Stomach (tissue), 9 donors: ENCODE measurements around the gene SNRNP48. TPM values are rescaled to one million over a fixed set of nuclear protein-coding genes. Genes with fewer than 3 reads are reported as not detected.

Source experiments
- DNase-seq, 2 donors: peaks; one replicate each; pipeline versions ENCODE4 v3.0.0 to v3.0.0-alpha.2; 2013 to 2019
- H3K27ac ChIP-seq, 5 donors: fragments of 200-600 bp in 4 of 5; sonication (generic) in 4 of 5; one replicate each; pipeline ENCODE4 v1.5.1; 2013 to 2019; ENCODE audit warnings: mild to moderate bottlenecking in 1 of 5, moderate library complexity in 1 of 5
- H3K27me3 ChIP-seq, 3 donors: fragments of 200-600 bp; sonication (generic); one replicate each; pipeline ENCODE4 v1.5.1; 2017 to 2019; ENCODE audit warnings: mixed run types in 1 of 3
- H3K36me3 ChIP-seq, 4 donors: fragments of 200-600 bp; sonication (generic); 1 replicate in 3 of 4; 2 replicates in 1 of 4; pipeline ENCODE4 v1.5.1; 2016 to 2019
- H3K4me1 ChIP-seq, 4 donors: fragments of 200-600 bp; sonication (generic); one replicate each; pipeline ENCODE4 v1.5.1; 2016 to 2019
- H3K4me3 ChIP-seq, 4 donors: fragments of 200-600 bp; sonication (generic) in 3 of 4; one replicate each; pipeline ENCODE4 v1.5.1; 2016 to 2019; ENCODE audit warnings: mild to moderate bottlenecking in 1 of 4
- H3K9me3 ChIP-seq, 4 donors: fragments of 200-600 bp; sonication (generic); one replicate each; pipeline ENCODE4 v1.5.1; 2016 to 2019
- EP300 ChIP-seq: sonication (generic); formaldehyde crosslinking; IDR thresholded peaks from one replicate; pipeline ENCODE4 v1.6.1; 2017; ENCODE audit warnings: antibody characterized with exemption
- POLR2A ChIP-seq, 4 donors: fragments of 450-650 bp; IDR thresholded peaks; one replicate each; pipeline ENCODE4 v1.6.1; 2016; ENCODE audit warnings: antibody characterized with exemption in 4 of 4, control low read depth in 2 of 4, mild to moderate bottlenecking in 1 of 4, moderate library complexity in 1 of 4
- POLR2AphosphoS5 ChIP-seq, 3 donors: sonication (generic); formaldehyde crosslinking; IDR thresholded peaks; one replicate each; pipeline ENCODE4 v1.6.1; 2016; ENCODE audit warnings: antibody characterized with exemption in 3 of 3
- WGBS, 5 donors: extraction: QIAGEN DNeasy Blood & Tissue Kit in 3 of 5; methylation state at CpG; one replicate each; pipeline versions ENCODE4 v1.1.5 to v1.1.7; 2013 to 2018; 5-methylcytosine and 5-hydroxymethylcytosine counted together
- intact Hi-C: fragments of 100-400 bp; cut with DNase I; formaldehyde crosslinking; loops from one replicate; pipeline ENCODE4 v1.15.1; 2023; ENCODE audit warnings: low total_unique reads
- polyA plus RNA-seq, 3 donors: library from polyadenylated mRNA; stranded (reverse); fragments of 200-250 nt; gene quantifications; one replicate each; pipeline ENCODE4 v1.2.3, GENCODE V29; 2013
- total RNA-seq, 5 donors: library from RNA; depleted of rRNA; stranded (reverse); fragments of >200 nt; gene quantifications; one replicate each; pipeline versions ENCODE4 v1.1.0 to v1.2.3, GENCODE V29; 2014 to 2016
- TF ChIP-seq, protein P1 (sequence below), 7 experiments: fragments of 450-650 bp in 4 of 7; fragments of 200-600 bp in 3 of 7; sonication (generic) in 3 of 7; IDR thresholded peaks; one replicate each; pipeline ENCODE4 v1.5.1; 2016 to 2019; ENCODE audit warnings: antibody characterized with exemption in 7 of 7, control low read depth in 2 of 7, mild to moderate bottlenecking in 1 of 7
- donor health status: healthy with polysubstance abuse.
- donor health status: Bipolar disorder and iron deficiency.
- donor health status: healthy.

SNRNP48 gene
- total and polyA plus RNA-seq, 8 donors = 5.1 to 138 (median 13.0) TPM

- H3K4me1 ChIP-seq = no peaks in the 10 kb centered on the region
- no peak overlapping the region for H3K27ac ChIP-seq
- no peaks in the 10 kb centered on the region for H3K36me3 ChIP-seq
- DNase-seq = no peak
- WGBS, 5 donors = 85 to 92% (median 91%) methylated on average over 5 of the region's 5 CpGs
- no peaks in the 10 kb centered on the region for H3K9me3 ChIP-seq
- H3K27me3 ChIP-seq = no peaks in the 10 kb centered on the region
- intact Hi-C loops = no loop called here
- no peak overlapping the region for H3K4me3 ChIP-seq
- no peak for TF ChIP-seq EP300
- no peak for TF ChIP-seq POLR2AphosphoS5 (IDR thresholded peaks at IDR 0.05)
- TF ChIP-seq, protein P1, sequence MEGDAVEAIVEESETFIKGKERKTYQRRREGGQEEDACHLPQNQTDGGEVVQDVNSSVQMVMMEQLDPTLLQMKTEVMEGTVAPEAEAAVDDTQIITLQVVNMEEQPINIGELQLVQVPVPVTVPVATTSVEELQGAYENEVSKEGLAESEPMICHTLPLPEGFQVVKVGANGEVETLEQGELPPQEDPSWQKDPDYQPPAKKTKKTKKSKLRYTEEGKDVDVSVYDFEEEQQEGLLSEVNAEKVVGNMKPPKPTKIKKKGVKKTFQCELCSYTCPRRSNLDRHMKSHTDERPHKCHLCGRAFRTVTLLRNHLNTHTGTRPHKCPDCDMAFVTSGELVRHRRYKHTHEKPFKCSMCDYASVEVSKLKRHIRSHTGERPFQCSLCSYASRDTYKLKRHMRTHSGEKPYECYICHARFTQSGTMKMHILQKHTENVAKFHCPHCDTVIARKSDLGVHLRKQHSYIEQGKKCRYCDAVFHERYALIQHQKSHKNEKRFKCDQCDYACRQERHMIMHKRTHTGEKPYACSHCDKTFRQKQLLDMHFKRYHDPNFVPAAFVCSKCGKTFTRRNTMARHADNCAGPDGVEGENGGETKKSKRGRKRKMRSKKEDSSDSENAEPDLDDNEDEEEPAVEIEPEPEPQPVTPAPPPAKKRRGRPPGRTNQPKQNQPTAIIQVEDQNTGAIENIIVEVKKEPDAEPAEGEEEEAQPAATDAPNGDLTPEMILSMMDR (IDR thresholded peaks at IDR 0.05) = no peak
- TF ChIP-seq POLR2A (IDR thresholded peaks at IDR 0.05) = no peak
Measured at GRCh38 chr6:7621761-7622160, 31.8 kb downstream of the SNRNP48 start.

DNA sequence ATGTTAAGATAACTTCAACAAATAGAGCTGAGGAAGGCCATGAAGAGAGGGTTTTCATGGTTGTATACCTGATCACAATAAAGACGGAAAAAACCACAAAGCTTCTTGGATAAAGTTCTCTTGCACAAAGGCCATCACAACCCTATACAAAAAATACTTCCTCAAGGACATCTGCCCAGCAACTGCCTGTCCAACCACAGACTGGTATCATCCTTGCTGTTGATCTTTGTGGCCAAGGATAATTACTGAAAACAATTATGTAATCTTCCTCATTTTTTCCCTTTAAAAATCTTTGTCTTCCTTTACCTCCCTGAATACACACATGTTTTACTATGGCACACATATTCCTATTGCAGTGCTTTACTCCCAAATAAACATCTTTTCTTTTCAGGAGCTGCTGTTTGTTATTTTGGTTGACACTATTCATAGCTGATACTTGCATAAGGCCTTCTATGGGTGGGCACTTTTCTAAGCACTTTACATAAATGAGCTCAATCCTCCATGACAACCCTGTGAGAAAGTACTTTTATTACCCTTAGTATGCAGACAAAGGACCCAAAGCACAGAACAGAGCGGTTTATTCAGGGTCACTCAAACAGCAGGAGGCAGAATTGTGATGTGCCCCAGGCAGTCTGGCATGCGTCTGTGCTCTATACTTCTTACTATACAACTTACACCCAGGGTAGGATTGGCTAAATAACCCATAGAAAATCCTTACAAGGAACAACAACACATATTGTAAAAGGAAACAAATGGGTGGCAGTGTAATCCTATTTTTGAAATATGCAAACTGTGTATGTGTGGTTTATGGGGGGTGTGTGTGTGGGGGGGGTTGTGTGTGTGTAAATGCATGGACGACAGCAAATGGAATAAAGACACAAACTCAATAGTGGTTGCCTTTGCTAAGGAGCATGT lies 35.1 kb downstream of the SNRNP48 start:
- 64 to 77% (median 68%) methylated on average over 4 of the region's 4 CpGs for WGBS, 5 donors
- no peak for DNase-seq
- Histone ChIP-seq H3K4me1 (no peaks in the 10 kb centered on the region), H3K27me3 (peaks cover 0 to 5% (median 0%) of the 10 kb centered on the region in 3 donors), H3K4me3 (no peak overlapping the region), H3K36me3 (no peaks in the 10 kb centered on the region), H3K27ac (no peak overlapping the region), H3K9me3 (no peaks in the 10 kb centered on the region)
- intact Hi-C loops = no loop called here
- TF ChIP-seq, protein P1 (IDR thresholded peaks at IDR 0.05) = no peak
- TF ChIP-seq POLR2AphosphoS5 (IDR thresholded peaks at IDR 0.05) (no peak), EP300 (no peak), POLR2A (IDR thresholded peaks at IDR 0.05) (no peak)

DNA sequence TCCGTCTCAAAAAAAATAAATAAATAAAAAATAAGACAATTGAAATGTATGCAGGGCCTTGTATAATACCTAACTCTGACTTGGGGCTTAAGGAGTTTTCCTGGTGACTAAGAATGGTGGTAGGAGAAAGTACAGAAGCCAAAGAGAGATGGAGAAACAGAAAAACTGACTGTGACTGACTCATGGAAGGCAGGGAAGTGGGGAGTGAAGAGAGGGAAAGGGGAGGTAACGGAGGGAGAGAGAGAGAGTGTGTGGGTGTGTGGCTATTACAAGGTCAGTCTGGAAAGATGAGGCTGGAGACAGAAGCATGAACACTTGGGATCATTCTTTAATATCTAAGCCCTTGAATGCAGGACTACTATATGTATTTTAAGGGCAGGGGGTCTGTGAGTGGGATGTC lies 38.5 kb downstream of the SNRNP48 start:
- Histone ChIP-seq H3K9me3 (no peaks in the 10 kb centered on the region), H3K27me3 (peaks cover 0 to 5% (median 0%) of the 10 kb centered on the region in 3 donors), H3K27ac (no peak overlapping the region), H3K4me1 (no peaks in the 10 kb centered on the region), H3K4me3 (no peak overlapping the region), H3K36me3 (no peaks in the 10 kb centered on the region)
- TF ChIP-seq POLR2AphosphoS5 (IDR thresholded peaks at IDR 0.05) = no peak
- TF ChIP-seq POLR2A (IDR thresholded peaks at IDR 0.05) = no peak
- no peak for TF ChIP-seq EP300
- TF ChIP-seq, protein P1 (IDR thresholded peaks at IDR 0.05) = no peak
- intact Hi-C loops = no loop called here
- WGBS, 5 donors = 71 to 88% (median 78%) methylated on average over 2 of the region's 2 CpGs
- DNase-seq = no peak

DNA sequence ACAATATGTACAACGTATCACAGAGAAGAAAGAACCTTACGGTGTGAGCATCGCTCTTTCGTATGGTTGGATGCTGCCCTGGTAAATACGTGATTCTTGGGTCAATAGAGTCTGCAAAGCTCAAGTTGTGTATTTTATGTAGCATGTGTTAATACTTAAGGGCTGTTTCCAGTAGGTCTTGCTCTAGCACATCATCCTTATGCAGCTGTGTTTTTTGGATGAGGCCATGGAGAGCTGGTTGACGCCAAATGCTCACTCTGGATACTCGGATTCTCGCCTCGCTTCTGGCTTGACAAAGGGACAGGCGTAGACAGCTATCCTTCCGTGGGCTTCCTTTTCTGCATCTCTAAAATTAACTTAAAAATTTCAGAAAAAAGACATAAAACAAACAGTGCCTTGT lies 38.9 kb downstream of the SNRNP48 start:
- peak in 1 of 2 donors; percentile 46 for DNase-seq
- Histone ChIP-seq H3K36me3 (no peaks in the 10 kb centered on the region), H3K9me3 (no peaks in the 10 kb centered on the region), H3K27me3 (peaks cover 0 to 5% (median 0%) of the 10 kb centered on the region in 3 donors), H3K4me1 (no peaks in the 10 kb centered on the region), H3K27ac (no peak overlapping the region), H3K4me3 (no peak overlapping the region)
- WGBS, 5 donors = 66 to 82% (median 80%) methylated on average over 11 of the region's 11 CpGs
- TF ChIP-seq POLR2AphosphoS5 (IDR thresholded peaks at IDR 0.05) = no peak
- no peak for TF ChIP-seq POLR2A (IDR thresholded peaks at IDR 0.05)
- TF ChIP-seq, protein P1 (IDR thresholded peaks at IDR 0.05) = no peak
- TF ChIP-seq EP300 = no peak
- intact Hi-C loops = no loop called here
